ENCODE measurements around the gene POLR2L. TPM values are rescaled to one million over a fixed set of nuclear protein-coding genes. Genes with fewer than 3 reads are reported as not detected.
A peak's percentile ranks its signal among the peaks of the same experiment; 100 is the strongest.

Gene POLR2L
- total and polyA plus RNA-seq, 2 experiments from 2014 or later: 113 to 804 TPM

DNA sequence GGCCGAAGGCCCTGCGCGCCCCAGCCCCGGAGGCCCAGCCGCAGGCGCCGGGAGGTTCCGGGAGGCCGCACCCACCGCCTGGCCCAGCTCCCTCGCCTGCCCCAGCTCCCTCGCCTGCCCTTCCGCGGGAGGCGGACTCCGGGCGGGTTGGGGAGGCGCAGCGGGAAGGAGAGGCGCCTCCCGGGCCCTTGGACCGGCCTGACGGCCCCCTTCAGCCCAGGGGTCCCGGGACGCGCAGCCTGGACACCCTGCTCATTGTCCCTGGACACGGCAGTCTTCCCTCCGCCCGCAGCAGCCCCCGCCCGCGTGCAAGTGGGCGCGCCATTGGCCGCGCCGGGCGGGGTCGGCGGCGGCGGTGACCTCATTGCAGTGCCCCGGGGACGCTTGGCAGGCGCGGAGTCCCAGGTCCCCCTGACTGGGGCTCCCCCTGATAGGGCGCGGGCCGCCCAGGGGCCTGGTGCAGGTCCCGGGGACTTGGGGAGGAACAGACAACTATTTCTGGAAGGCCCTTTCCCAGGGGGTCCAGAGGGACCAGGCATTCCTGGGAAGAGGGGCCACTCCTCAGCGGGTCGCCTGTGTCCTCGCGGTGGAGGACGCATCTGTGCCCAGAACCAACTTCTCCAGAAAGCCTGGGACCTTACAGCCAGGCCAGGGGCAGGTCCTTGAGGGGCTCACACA lies 9.1 kb downstream of the POLR2L start:
- H4K20me1 ChIP-seq (ENCODE audit: insufficient read depth): no peaks in the 10 kb centered on the region
- no peaks in the 10 kb centered on the region for H3K27me3 ChIP-seq (replicated peaks; ENCODE audit: insufficient read depth)
- no peaks in the 10 kb centered on the region for H3K9me3 ChIP-seq (ENCODE audit: low read depth)
- H3K4me1 ChIP-seq (ENCODE audit: insufficient read depth): peaks cover 14% of the 10 kb centered on the region; the same call in 1 of the 2 replicates
- TF ChIP-seq EZH2 (IDR thresholded peaks at IDR 0.05; ENCODE audit: insufficient read depth, poor library complexity, severe bottlenecking) (no peak), EZH2phosphoT487 (IDR thresholded peaks at IDR 0.05; ENCODE audit: insufficient read depth, low read depth) (no peak)
- peaks cover 44% of the 10 kb centered on the region for H3K79me2 ChIP-seq (ENCODE audit: insufficient read depth)
- peak overlapping the region; percentile 92 for H3K4me3 ChIP-seq
- 1% methylated on average over 25 to 32 of the region's 55 CpGs for WGBS, 2 experiments (ENCODE audit: low coverage in 1 of 2, low lambda C conversion rate in 2 of 2, missing lambda C conversion rate in 2 of 2)
- peak; percentile 85 for DNase-seq
- in situ Hi-C loops (cut with MboI): no loop called here
- H3F3A ChIP-seq (ENCODE audit: insufficient read depth): peaks cover 8% of the 10 kb centered on the region; the same call in 1 of the 2 replicates
- peak overlapping the region; percentile 98 for H3K27ac ChIP-seq
- H3K4me2 ChIP-seq (ENCODE audit: unreplicated experiment): peak overlapping the region; percentile 81
- H3K9me2 ChIP-seq (ENCODE audit: insufficient read depth): no peaks in the 10 kb centered on the region
- H3K9ac ChIP-seq: peak overlapping the region; percentile 97
- H2AFZ ChIP-seq: no peak overlapping the region
- H3K36me3 ChIP-seq (ENCODE audit: low read depth): no peaks in the 10 kb centered on the region

DNA sequence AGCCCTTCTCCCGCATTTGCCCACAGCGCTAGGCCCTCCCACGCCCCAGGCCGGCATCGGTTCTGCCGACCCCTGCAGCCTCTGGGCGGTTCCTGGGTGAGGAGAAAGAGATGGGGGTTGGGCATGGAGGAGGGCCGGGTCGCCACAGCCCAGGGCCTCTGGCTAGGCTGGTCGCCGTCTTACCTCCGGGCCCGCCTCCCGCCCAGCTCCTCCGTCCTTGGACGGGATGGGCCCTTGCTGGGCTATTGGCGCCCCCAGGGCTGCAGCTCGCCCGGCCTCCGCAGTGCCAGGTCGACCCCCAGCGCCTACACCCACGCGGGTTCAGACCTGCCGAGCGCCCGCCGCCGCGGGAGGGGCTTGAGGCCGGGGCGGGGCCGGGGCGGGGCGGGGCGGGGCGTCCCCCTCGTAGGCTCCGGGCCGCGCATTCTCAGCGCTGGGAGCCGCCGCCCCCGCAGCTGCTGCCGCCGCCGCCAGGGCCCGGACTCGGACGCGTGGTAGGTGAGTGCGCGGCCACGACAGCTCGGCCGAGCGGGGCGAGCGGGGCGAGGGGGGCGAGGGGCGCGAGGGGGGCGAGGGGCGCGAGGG lies 9.7 kb downstream of the POLR2L start, which contains the start of gene CD151:
Gene CD151, plus strand, starts transcription at position 424 of the 585 bp plus-strand sequence. CDS start 3,118 bp downstream, outside the sequence.
- H3K9me3 ChIP-seq (ENCODE audit: low read depth): no peaks in the 10 kb centered on the region
- peaks cover 42% of the 10 kb centered on the region for H3K79me2 ChIP-seq (ENCODE audit: insufficient read depth)
- no peaks in the 10 kb centered on the region for H3K9me2 ChIP-seq (ENCODE audit: insufficient read depth)
- peak within 1 kb of the TSS; percentile 98 for H3K27ac ChIP-seq
- peak within 1 kb of the TSS; percentile 43; the same call in 1 of the 2 replicates for H2AFZ ChIP-seq
- peaks cover 14% of the 10 kb centered on the region; the same call in 1 of the 2 replicates for H3K4me1 ChIP-seq (ENCODE audit: insufficient read depth)
- peak within 1 kb of the TSS; percentile 92 for H3K4me3 ChIP-seq
- in situ Hi-C loops (cut with MboI): no loop called here
- TF ChIP-seq EZH2 (IDR thresholded peaks at IDR 0.05; ENCODE audit: insufficient read depth, poor library complexity, severe bottlenecking) (no peak), EZH2phosphoT487 (IDR thresholded peaks at IDR 0.05; ENCODE audit: insufficient read depth, low read depth) (no peak)
- peak; percentile 90 for DNase-seq
- peaks cover 8% of the 10 kb centered on the region; the same call in 1 of the 2 replicates for H3F3A ChIP-seq (ENCODE audit: insufficient read depth)
- peak within 1 kb of the TSS; percentile 81 for H3K4me2 ChIP-seq (ENCODE audit: unreplicated experiment)
- no peaks in the 10 kb centered on the region for H3K36me3 ChIP-seq (ENCODE audit: low read depth)
- WGBS, 2 experiments (ENCODE audit: low coverage in 1 of 2, low lambda C conversion rate in 2 of 2, missing lambda C conversion rate in 2 of 2): 3% methylated on average over 18 to 58 of the region's 67 CpGs
- H3K27me3 ChIP-seq (replicated peaks; ENCODE audit: insufficient read depth): no peaks in the 10 kb centered on the region
- no peaks in the 10 kb centered on the region for H4K20me1 ChIP-seq (ENCODE audit: insufficient read depth)
- H3K9ac ChIP-seq: peak within 1 kb of the TSS; percentile 97

DNA sequence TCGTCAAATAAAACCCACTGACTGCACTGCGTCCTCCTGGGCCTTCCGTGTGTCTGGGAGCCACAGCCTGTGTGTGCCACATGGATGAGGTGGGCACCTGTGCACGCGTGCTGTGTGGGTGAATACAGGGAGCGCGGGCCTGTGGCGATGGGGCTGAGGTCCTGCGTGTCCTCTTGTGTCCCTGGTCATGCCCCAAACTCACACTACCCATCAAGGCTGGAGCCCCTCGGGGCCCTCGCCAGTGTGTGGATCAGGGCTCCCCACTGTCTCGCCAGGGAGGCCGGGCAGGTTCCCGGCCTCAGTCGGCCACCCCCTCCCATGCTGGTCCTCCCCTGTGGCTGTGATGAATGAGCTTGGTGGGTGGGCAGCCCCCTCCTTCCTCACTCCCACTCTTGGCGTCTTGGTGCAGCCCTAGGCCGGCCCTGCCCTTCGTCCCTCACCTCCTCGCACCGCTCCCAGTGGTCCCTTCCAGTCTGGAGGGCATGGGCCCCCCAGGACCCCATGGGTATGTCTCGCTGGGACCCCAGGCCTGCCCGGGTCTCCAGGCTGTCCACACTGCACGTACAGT lies 10.3 kb downstream of the POLR2L start:
- Histone ChIP-seq H2AFZ (peak overlapping the region; percentile 43; the same call in 1 of the 2 replicates), H3K4me1 (ENCODE audit: insufficient read depth) (peaks cover 14% of the 10 kb centered on the region; the same call in 1 of the 2 replicates), H3K27ac (peak overlapping the region; percentile 20; the same call in 1 of the 2 replicates), H3K4me2 (ENCODE audit: unreplicated experiment) (peak overlapping the region; percentile 73), H3K9me3 (ENCODE audit: low read depth) (no peaks in the 10 kb centered on the region), H3K9ac (peak overlapping the region; percentile 97), H3K27me3 (replicated peaks; ENCODE audit: insufficient read depth) (0 out of 2 replicates have a peak, but pooled peaks cover 1% of the 10 kb centered on the region), H3K36me3 (ENCODE audit: low read depth) (no peaks in the 10 kb centered on the region), H3K79me2 (ENCODE audit: insufficient read depth) (peaks cover 36% of the 10 kb centered on the region), H4K20me1 (ENCODE audit: insufficient read depth) (no peaks in the 10 kb centered on the region), H3K9me2 (ENCODE audit: insufficient read depth) (no peaks in the 10 kb centered on the region), H3K4me3 (peak overlapping the region; percentile 92), H3F3A (ENCODE audit: insufficient read depth) (peaks cover 7% of the 10 kb centered on the region; the same call in 1 of the 2 replicates)
- in situ Hi-C loops (cut with MboI): no loop called here
- 66 to 68% methylated on average over 20 to 23 of the region's 23 CpGs for WGBS, 2 experiments (ENCODE audit: low coverage in 1 of 2, low lambda C conversion rate in 2 of 2, missing lambda C conversion rate in 2 of 2)
- no peak for TF ChIP-seq EZH2 (IDR thresholded peaks at IDR 0.05; ENCODE audit: insufficient read depth, poor library complexity, severe bottlenecking)
- TF ChIP-seq EZH2phosphoT487 (IDR thresholded peaks at IDR 0.05; ENCODE audit: insufficient read depth, low read depth): no peak
- DNase-seq: no peak

DNA sequence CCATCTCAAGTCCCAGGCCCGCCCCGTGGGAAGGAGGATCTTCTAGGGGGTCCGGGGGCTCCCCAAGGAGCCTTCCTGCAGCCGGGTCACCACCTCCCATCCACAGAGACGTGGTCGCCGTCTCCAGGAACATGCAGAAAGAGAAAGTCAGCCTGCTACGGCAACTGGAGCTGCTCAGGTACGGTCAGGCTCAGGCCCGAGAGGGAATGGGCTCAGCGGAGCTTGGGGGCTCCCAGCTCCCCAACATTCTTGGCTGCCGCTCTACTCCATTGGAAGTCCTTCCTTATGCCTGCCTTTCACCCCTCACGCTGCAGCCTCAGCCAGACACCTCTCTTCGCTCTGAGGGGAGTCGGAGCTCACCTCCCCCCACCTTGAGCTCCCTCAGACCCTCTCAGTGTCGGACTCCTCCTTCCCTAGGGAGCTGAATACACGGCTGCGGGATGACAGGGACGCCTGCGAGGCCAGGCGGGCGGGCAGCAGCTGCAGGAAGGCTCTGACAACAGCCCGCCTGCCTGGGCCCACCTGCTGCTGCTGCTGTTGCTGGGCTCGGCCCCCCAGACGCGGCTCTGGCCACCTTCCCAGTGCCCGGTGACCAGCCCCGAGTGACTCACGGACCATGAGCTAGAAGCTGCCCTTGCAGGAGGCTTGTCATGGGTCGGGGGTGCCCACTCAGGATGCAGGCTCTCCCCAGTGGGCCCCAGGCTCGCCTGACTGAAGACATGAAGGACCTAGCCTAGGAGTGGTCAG lies 11.0 kb downstream of the POLR2L start:
- TF ChIP-seq EZH2phosphoT487 (IDR thresholded peaks at IDR 0.05; ENCODE audit: insufficient read depth, low read depth): no peak
- no peak for TF ChIP-seq EZH2 (IDR thresholded peaks at IDR 0.05; ENCODE audit: insufficient read depth, poor library complexity, severe bottlenecking)
- no peak overlapping the region for H3K9ac ChIP-seq
- H3K27ac ChIP-seq: no peak overlapping the region
- peaks cover 7% of the 10 kb centered on the region; the same call in 1 of the 2 replicates for H3K27me3 ChIP-seq (replicated peaks; ENCODE audit: insufficient read depth)
- H4K20me1 ChIP-seq (ENCODE audit: insufficient read depth): no peaks in the 10 kb centered on the region
- DNase-seq: peak; percentile 77
- H3K36me3 ChIP-seq (ENCODE audit: low read depth): no peaks in the 10 kb centered on the region
- WGBS, 2 experiments (ENCODE audit: low coverage in 1 of 2, low lambda C conversion rate in 2 of 2, missing lambda C conversion rate in 2 of 2): 54 to 58% methylated on average over 30 to 31 of the region's 31 CpGs
- no peaks in the 10 kb centered on the region for H3K9me2 ChIP-seq (ENCODE audit: insufficient read depth)
- in situ Hi-C loops (cut with MboI): no loop called here
- no peak overlapping the region for H2AFZ ChIP-seq
- H3K79me2 ChIP-seq (ENCODE audit: insufficient read depth): peaks cover 29% of the 10 kb centered on the region
- H3K4me2 ChIP-seq (ENCODE audit: unreplicated experiment): no peak overlapping the region
- no peaks in the 10 kb centered on the region for H3K9me3 ChIP-seq (ENCODE audit: low read depth)
- H3K4me1 ChIP-seq (ENCODE audit: insufficient read depth): peaks cover 14% of the 10 kb centered on the region; the same call in 1 of the 2 replicates
- no peaks in the 10 kb centered on the region for H3F3A ChIP-seq (ENCODE audit: insufficient read depth)
- no peak overlapping the region for H3K4me3 ChIP-seq

Data from GM23248 (cell line).